D721Med (cell line): ENCODE results near the gene SLIT1.
A peak's percentile ranks its signal among the peaks of the same experiment; 100 is the strongest.

Experiments used
- DNase-seq: peaks from one replicate; pipeline ENCODE4 v3.0.0; 2011; ENCODE audit warnings: low spot score; ENCODE audit not compliant: insufficient read length
- FAIRE-seq: peaks from 2 replicates; lab custom pipeline; 2011; peaks lifted over from hg19 to GRCh38; lab: Jason Lieb, UNC
- TF ChIP-seq, protein P1 (sequence below): IDR thresholded peaks from 2 replicates; pipeline ENCODE4 v1.5.1; 2012; ENCODE audit warnings: mild to moderate bottlenecking, control low read depth; ENCODE audit not compliant: insufficient read depth; ENCODE audit errors: missing control alignments

The SLIT1 gene

GRCh38 chr10:97031459-97031858 is 154.3 kb downstream of the SLIT1 start:
- no peak for FAIRE-seq
- DNase-seq = no peak
- TF ChIP-seq, protein P1, sequence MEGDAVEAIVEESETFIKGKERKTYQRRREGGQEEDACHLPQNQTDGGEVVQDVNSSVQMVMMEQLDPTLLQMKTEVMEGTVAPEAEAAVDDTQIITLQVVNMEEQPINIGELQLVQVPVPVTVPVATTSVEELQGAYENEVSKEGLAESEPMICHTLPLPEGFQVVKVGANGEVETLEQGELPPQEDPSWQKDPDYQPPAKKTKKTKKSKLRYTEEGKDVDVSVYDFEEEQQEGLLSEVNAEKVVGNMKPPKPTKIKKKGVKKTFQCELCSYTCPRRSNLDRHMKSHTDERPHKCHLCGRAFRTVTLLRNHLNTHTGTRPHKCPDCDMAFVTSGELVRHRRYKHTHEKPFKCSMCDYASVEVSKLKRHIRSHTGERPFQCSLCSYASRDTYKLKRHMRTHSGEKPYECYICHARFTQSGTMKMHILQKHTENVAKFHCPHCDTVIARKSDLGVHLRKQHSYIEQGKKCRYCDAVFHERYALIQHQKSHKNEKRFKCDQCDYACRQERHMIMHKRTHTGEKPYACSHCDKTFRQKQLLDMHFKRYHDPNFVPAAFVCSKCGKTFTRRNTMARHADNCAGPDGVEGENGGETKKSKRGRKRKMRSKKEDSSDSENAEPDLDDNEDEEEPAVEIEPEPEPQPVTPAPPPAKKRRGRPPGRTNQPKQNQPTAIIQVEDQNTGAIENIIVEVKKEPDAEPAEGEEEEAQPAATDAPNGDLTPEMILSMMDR = no peak

DNA sequence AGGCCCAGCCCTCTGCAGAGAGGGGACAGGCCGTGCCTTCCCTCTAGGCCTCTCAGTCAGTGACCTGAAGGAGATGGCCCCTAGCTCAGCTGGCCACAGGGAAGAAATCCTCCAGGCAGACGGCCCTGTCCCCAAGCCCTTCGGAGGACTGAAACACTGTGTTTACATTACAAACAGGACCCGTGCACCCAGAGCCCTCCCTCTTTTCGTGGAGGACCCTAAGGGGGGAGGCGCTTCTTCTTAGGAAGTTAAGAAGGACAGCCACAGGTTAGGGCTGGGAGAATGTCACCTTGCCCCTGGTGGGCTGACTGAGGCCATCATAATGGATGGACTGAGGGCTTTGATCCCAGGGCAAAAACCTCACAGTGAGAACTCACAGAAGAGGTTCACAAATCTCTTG is 154.9 kb downstream of the SLIT1 start:
- TF ChIP-seq, protein P1 = no peak
- FAIRE-seq (no peak), DNase-seq (no peak)

GRCh38 chr10:97029271-97029670 is 156.5 kb downstream of the SLIT1 start:
- no peak for FAIRE-seq
- DNase-seq = no peak
- TF ChIP-seq, protein P1 = no peak

GRCh38 chr10:97028832-97029178 is 157.0 kb downstream of the SLIT1 start:
- no peak for DNase-seq
- no peak for FAIRE-seq
- TF ChIP-seq, protein P1 = no peak

- TF ChIP-seq, protein P1 = no peak
- FAIRE-seq = no peak
- DNase-seq = no peak
Observed at GRCh38 chr10:97028126-97028831, 157.5 kb downstream of the SLIT1 start.

- DNase-seq (peak; percentile 55), FAIRE-seq (no peak)
- TF ChIP-seq, protein P1 = peak; percentile 76
Observed at GRCh38 chr10:97025613-97026242, 160.0 kb downstream of the SLIT1 start.

DNA sequence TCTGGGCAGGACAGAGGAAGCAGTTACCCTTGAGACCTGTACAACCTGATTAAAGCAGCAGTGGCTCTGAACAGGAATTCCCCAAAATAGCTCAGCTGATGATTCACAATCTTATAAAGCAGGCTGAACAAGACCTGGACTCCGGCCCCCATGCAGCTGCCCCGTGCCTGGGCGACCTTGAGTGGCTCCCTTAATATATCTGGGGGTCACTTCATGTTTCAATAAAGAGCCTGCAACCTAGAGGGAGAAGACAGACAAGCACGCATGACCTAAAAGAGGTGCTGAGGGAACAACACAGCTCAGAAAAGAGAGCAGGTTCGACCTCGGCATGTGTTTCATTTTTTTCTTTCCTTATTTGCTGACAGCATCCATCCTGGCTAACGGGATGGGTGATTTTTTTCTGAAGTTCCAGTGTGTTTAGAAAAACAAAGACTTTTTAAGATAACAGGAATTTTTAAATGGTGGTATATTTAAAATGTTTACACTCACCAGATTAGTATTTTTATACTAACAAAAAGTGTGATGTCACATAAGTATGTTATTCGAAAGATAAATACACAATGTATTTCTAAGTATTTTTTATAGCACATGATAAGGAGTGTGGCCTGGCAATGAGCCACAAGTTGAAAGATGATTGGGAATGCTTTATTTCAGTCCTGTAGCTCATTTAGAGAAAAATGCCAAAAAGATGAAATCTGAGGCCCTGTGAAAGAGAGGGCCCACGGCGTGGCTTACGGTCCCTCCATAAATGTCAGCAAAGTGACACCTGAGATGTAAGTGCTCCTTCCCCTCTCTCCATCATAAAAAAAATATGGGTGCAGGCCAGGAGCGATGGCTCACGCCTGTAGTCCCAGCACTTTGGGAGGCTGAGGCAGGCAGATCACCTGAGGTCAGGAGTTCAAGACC is 161.3 kb downstream of the SLIT1 start:
- TF ChIP-seq, protein P1 = no peak
- FAIRE-seq (no peak), DNase-seq (no peak)
